ENCODE data around the gene PPEF1.
A peak's percentile ranks its signal among the peaks of the same experiment; 100 is the strongest.

Gene PPEF1

DNA sequence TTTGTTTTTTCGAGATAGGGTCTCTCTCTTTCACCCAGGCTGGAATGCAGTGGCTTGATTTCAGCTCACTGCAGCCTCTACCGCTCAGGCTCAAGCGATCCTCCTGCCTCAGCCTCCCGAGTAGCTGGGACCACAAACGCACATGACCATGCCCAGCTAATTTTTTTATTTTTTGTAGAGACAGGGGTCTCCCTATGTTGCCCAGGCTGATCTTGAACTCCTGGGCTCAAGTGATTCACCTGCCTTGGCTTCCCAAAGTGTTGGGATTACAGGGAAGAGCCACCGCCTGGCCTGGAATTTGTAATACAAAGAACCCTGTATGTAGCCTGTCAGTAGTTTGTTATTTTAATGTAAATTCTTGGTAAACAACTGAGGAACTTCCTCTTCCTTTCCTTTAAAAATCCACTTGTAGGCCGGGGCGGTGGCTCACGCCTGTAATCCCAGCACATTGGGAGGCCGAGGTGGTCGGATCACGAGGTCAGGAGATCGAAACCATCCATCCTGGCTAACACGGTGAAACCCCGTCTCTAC lies 157.0 kb downstream of the PPEF1 start:
- no peaks in the 10 kb centered on the region for H3K79me2 ChIP-seq (ENCODE audit: control insufficient read depth, insufficient read depth, low read length, unreplicated experiment)
- no peaks in the 10 kb centered on the region for H3K4me1 ChIP-seq (ENCODE audit: control insufficient read depth, insufficient read depth, low read length, unreplicated experiment)
- no peaks in the 10 kb centered on the region for H3K27me3 ChIP-seq (ENCODE audit: insufficient read depth, low read length)
- H2AFZ ChIP-seq (ENCODE audit: low read length, unreplicated experiment): no peak overlapping the region
- no peak overlapping the region for H3K27ac ChIP-seq (ENCODE audit: low read depth, low read length)
- H3K36me3 ChIP-seq (ENCODE audit: insufficient read depth, low read length): no peaks in the 10 kb centered on the region
- no peak overlapping the region for H3K4me3 ChIP-seq (ENCODE audit: low read depth, low read length)

DNA sequence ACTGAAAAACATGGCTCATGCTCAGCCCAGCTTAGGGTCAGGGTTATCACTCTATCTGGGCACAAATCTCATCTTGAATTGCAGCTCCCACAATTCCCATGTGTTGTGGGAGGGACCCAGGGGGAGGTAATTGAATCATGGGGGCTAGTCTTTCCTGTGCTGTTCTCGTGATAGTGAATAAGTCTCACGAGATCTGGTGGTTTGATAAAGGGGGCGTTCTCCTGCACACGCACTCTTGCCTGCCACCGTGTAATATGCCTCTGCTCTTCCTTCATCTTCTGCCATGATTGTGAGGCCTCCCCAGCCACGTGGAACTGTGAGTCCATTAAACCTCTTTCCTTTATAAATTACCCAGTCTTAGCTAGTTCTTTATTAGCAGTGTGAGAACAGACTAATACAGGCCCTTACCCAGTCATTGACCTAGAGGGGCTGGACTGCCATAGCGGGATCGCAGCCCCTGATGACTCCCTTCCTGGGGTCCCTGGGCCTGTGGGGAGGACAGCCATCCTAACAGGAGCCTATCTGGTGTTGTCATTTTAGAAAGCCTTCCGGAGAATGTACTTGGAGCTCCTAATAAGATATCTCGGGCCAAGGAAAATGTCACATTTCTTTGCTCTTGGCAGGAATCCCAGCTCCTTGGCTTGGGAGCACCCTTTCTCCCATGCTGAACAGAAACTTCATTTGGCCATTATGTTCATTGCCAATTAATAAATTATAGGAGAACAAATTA lies 163.9 kb downstream of the PPEF1 start:
- H3K4me1 ChIP-seq (ENCODE audit: control insufficient read depth, insufficient read depth, low read length, unreplicated experiment): peaks cover 23% of the 10 kb centered on the region
- no peak overlapping the region for H3K4me3 ChIP-seq (ENCODE audit: low read depth, low read length)
- H3K27me3 ChIP-seq (ENCODE audit: insufficient read depth, low read length): no peaks in the 10 kb centered on the region
- H2AFZ ChIP-seq (ENCODE audit: low read length, unreplicated experiment): peak overlapping the region; percentile 25
- H3K36me3 ChIP-seq (ENCODE audit: insufficient read depth, low read length): no peaks in the 10 kb centered on the region
- H3K79me2 ChIP-seq (ENCODE audit: control insufficient read depth, insufficient read depth, low read length, unreplicated experiment): no peaks in the 10 kb centered on the region
- H3K27ac ChIP-seq (ENCODE audit: low read depth, low read length): no peak overlapping the region

DNA sequence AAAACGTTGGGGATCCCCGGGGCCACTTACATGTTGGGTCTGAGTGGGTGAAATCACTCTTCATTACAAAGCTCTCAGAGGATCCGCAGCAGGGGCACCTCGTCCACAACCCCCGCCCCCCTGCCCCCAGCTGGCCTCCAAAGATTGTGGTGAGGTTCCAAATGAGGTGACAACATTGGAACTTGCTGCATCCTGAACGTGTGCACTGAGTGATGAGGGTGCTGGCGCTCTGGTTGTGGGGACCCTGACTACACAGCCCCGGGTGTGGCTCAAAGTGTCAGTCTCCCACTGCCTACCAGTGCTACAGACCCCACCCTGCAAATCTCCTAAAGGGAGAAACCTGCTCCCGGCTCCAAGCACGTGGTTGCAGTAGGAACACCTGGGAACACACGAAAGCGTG lies 164.5 kb downstream of the PPEF1 start:
- no peaks in the 10 kb centered on the region for H3K79me2 ChIP-seq (ENCODE audit: control insufficient read depth, insufficient read depth, low read length, unreplicated experiment)
- H3K4me3 ChIP-seq (ENCODE audit: low read depth, low read length): no peak overlapping the region
- no peak overlapping the region for H2AFZ ChIP-seq (ENCODE audit: low read length, unreplicated experiment)
- no peak overlapping the region for H3K27ac ChIP-seq (ENCODE audit: low read depth, low read length)
- no peaks in the 10 kb centered on the region for H3K36me3 ChIP-seq (ENCODE audit: insufficient read depth, low read length)
- H3K27me3 ChIP-seq (ENCODE audit: insufficient read depth, low read length): no peaks in the 10 kb centered on the region
- H3K4me1 ChIP-seq (ENCODE audit: control insufficient read depth, insufficient read depth, low read length, unreplicated experiment): peaks cover 23% of the 10 kb centered on the region

DNA sequence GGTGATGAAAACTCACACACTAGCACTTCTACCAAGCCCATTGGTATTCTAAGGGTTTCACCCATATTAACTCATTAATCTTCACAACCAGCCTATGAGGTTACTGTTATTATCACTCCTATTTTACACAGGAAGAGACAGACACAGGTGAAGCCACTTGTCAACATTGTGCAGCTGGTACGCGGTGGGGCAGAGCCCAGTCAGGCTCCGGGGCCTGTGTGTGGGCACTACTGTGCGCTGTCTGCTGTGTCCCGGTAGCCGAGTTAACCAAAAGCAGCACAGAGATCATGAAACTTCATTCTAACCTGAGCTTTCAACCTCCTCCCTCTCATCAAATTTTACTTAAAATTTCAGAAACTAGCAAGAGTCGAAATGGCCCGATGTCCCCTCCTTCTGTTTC lies 165.2 kb downstream of the PPEF1 start:
- no peaks in the 10 kb centered on the region for H3K36me3 ChIP-seq (ENCODE audit: insufficient read depth, low read length)
- H3K4me1 ChIP-seq (ENCODE audit: control insufficient read depth, insufficient read depth, low read length, unreplicated experiment): peaks cover 23% of the 10 kb centered on the region
- no peaks in the 10 kb centered on the region for H3K27me3 ChIP-seq (ENCODE audit: insufficient read depth, low read length)
- no peaks in the 10 kb centered on the region for H3K79me2 ChIP-seq (ENCODE audit: control insufficient read depth, insufficient read depth, low read length, unreplicated experiment)
- H3K4me3 ChIP-seq (ENCODE audit: low read depth, low read length): 0 out of 2 replicates have a peak overlapping the region, but pooled peaks have one; percentile 19
- peak overlapping the region; percentile 84 for H2AFZ ChIP-seq (ENCODE audit: low read length, unreplicated experiment)
- H3K27ac ChIP-seq (ENCODE audit: low read depth, low read length): peak overlapping the region; percentile 78

DNA sequence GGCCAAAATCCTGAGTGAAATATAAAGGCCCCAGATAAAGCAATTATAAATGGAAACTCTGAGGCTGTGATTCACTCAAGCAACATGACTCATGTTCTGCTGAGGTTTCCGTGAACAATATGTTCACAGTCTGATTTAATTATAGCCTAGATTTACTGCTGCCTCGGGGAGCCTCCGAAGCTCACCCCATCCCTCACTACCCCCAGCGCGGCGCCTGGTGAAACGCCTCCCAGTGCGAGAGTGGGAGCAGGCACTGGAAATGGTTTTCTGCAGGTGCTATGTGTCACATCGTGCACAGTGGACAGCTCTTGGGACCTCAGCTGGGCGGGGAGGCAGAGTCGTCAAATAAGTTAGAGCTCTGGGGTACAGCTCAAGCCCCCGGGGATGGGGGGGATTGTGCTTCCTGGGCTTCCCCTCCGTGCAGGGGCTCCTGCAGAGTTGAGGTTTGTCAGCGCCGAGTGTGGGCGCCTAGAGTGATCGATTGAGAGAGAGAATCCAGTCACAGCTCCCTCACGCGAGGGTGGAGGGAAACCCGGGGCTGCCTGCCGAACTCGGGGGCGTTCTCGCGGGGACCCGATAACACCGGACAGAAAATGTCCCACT lies 165.8 kb downstream of the PPEF1 start:
- Histone ChIP-seq H3K4me1 (ENCODE audit: control insufficient read depth, insufficient read depth, low read length, unreplicated experiment) (peaks cover 23% of the 10 kb centered on the region), H3K36me3 (ENCODE audit: insufficient read depth, low read length) (no peaks in the 10 kb centered on the region), H3K79me2 (ENCODE audit: control insufficient read depth, insufficient read depth, low read length, unreplicated experiment) (no peaks in the 10 kb centered on the region), H3K27ac (ENCODE audit: low read depth, low read length) (peak overlapping the region; percentile 78), H3K27me3 (ENCODE audit: insufficient read depth, low read length) (no peaks in the 10 kb centered on the region), H2AFZ (ENCODE audit: low read length, unreplicated experiment) (peak overlapping the region; percentile 94), H3K4me3 (ENCODE audit: low read depth, low read length) (peak overlapping the region; percentile 78)

DNA sequence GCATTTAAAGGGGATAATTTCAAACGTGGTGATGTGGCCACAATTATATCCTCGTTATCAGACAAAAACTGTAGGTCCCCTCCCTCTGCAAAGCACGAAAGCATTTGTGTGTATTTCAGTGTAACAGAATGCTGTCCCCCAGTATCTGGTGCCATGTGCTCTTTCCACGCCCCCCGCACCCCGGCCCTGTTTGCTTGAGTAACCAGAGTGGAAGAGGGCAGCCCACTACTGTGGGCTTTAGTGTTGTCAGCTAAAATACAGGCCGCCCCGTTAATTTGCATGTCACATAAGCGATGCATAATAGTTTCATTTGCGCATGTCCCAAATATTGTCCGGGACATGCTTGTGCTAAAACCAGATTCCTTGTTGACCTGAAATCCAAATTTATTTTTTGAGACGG lies 166.4 kb downstream of the PPEF1 start:
- Histone ChIP-seq H3K79me2 (ENCODE audit: control insufficient read depth, insufficient read depth, low read length, unreplicated experiment) (no peaks in the 10 kb centered on the region), H3K4me3 (ENCODE audit: low read depth, low read length) (peak overlapping the region; percentile 78), H3K4me1 (ENCODE audit: control insufficient read depth, insufficient read depth, low read length, unreplicated experiment) (peaks cover 23% of the 10 kb centered on the region), H3K27me3 (ENCODE audit: insufficient read depth, low read length) (no peaks in the 10 kb centered on the region), H3K36me3 (ENCODE audit: insufficient read depth, low read length) (no peaks in the 10 kb centered on the region), H3K27ac (ENCODE audit: low read depth, low read length) (peak overlapping the region; percentile 34; the same call in 1 of the 2 replicates), H2AFZ (ENCODE audit: low read length, unreplicated experiment) (peak overlapping the region; percentile 94)

DNA sequence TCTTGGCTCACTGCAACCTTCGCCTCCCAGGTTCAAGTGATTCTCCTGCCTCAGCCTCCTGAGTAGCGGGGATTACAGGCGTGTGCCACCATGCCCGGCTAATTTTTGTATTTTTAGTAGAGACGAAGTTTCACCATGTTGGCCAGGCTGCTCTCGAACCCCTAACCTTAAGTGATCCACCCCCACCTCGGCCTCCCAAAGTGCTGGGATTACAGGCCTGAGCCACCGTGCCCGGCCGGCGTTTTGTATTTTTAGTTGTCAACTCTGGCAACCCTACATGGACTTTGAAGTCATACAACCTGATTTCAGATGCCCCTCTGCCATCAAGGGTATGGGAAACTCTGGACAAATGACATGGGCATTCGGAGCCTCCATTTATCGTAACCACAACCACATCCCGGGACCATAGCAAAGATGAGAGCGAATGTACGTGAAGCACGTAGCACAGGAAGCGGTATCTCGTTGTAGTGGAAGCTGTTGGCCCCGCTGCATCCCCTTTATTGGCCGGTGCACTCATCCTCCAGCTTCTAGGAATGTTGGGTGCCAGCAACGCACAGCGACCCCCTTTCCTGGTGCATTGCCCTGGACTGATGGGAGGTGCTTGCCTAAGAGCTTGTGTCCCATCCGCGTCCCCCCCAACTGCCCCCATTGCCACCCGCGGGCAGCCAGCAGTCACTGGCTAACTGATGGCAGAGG lies 167.3 kb downstream of the PPEF1 start:
- no peak overlapping the region for H2AFZ ChIP-seq (ENCODE audit: low read length, unreplicated experiment)
- H3K79me2 ChIP-seq (ENCODE audit: control insufficient read depth, insufficient read depth, low read length, unreplicated experiment): no peaks in the 10 kb centered on the region
- no peaks in the 10 kb centered on the region for H3K27me3 ChIP-seq (ENCODE audit: insufficient read depth, low read length)
- no peak overlapping the region for H3K4me3 ChIP-seq (ENCODE audit: low read depth, low read length)
- H3K4me1 ChIP-seq (ENCODE audit: control insufficient read depth, insufficient read depth, low read length, unreplicated experiment): peaks cover 23% of the 10 kb centered on the region
- no peak overlapping the region for H3K27ac ChIP-seq (ENCODE audit: low read depth, low read length)
- no peaks in the 10 kb centered on the region for H3K36me3 ChIP-seq (ENCODE audit: insufficient read depth, low read length)

DNA sequence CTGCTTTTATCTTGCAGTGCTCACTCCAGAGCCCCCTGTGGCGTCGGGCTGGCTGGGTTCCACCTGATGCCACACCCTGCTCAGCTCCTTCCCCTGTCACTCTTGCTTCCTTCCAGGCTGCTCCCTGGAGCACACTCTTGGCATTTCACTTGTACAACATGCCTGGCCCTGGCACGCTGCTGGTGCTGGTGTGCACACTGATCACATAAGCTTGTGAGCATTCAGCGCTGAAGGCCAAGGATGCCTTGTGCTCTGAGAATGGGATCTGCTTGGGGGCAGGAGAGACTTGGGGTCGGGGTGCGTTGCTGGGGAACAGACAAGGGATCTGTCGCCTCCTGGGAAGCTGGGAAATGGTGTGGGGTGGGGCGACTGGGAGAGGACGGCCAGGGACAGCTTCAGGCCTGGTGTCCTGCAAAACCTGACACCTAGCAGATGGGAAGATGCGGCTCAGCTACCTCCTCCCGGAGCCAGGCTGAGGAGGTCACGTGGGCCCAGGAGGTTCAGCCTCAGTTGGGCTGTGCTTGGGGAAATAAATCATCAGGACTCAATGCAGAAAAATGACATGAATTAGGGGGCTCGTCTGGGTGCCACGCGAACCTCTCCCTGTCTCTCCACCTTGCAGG lies 167.9 kb downstream of the PPEF1 start:
- Histone ChIP-seq H3K4me3 (ENCODE audit: low read depth, low read length) (no peak overlapping the region), H3K79me2 (ENCODE audit: control insufficient read depth, insufficient read depth, low read length, unreplicated experiment) (no peaks in the 10 kb centered on the region), H3K27ac (ENCODE audit: low read depth, low read length) (no peak overlapping the region), H3K4me1 (ENCODE audit: control insufficient read depth, insufficient read depth, low read length, unreplicated experiment) (peaks cover 23% of the 10 kb centered on the region), H2AFZ (ENCODE audit: low read length, unreplicated experiment) (no peak overlapping the region), H3K27me3 (ENCODE audit: insufficient read depth, low read length) (no peaks in the 10 kb centered on the region), H3K36me3 (ENCODE audit: insufficient read depth, low read length) (no peaks in the 10 kb centered on the region)

DNA sequence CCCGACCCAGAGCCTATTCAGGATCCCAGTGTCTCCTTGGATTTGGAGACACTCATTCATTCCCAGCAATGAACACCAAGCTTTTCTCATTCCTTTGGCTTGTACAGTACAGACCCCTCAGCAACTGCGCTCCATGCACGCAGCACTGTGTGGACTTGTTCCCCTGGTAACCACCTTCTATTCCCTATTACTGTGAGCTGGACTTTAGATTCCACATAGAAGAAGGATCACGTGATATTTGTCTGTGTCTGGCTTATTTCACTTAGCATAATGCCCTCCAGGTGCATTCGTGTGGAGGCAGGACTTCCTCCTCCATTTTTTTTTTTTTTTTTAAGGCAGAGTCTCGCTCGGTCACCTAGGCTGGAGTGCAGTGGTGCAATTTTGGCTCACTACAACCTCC lies 170.0 kb downstream of the PPEF1 start:
- Histone ChIP-seq H3K27me3 (ENCODE audit: insufficient read depth, low read length) (no peaks in the 10 kb centered on the region), H3K27ac (ENCODE audit: low read depth, low read length) (no peak overlapping the region), H3K4me3 (ENCODE audit: low read depth, low read length) (no peak overlapping the region), H3K36me3 (ENCODE audit: insufficient read depth, low read length) (no peaks in the 10 kb centered on the region), H3K79me2 (ENCODE audit: control insufficient read depth, insufficient read depth, low read length, unreplicated experiment) (no peaks in the 10 kb centered on the region), H3K4me1 (ENCODE audit: control insufficient read depth, insufficient read depth, low read length, unreplicated experiment) (peaks cover 12% of the 10 kb centered on the region), H2AFZ (ENCODE audit: low read length, unreplicated experiment) (no peak overlapping the region)
